Uterus (tissue), 4 donors: ENCODE measurements around the gene NT5DC3. TPM values are rescaled to one million over a fixed set of nuclear protein-coding genes. Genes with fewer than 3 reads are reported as not detected.

ENCODE experiments used
- DNase-seq, 2 donors: peaks; one replicate each; pipeline ENCODE4 v3.0.0-alpha.2; 2019 to 2020
- H3K27ac ChIP-seq, 2 donors: fragments of 200-600 bp; sonication (generic); 1 replicate in 1 of 2; 2 replicates in 1 of 2; pipeline ENCODE4 v1.5.1; 2016 to 2018
- H3K27me3 ChIP-seq, 2 donors: fragments of 200-600 bp; sonication (generic); one replicate each; pipeline ENCODE4 v1.5.1; 2018 to 2019; ENCODE audit warnings: control low read depth in 1 of 2
- H3K36me3 ChIP-seq, 2 donors: fragments of 200-600 bp; sonication (generic); one replicate each; pipeline ENCODE4 v1.5.1; 2019; ENCODE audit warnings: control low read depth in 1 of 2
- H3K4me1 ChIP-seq, 2 donors: fragments of 200-600 bp; sonication (generic); one replicate each; pipeline ENCODE4 v1.5.1; 2018 to 2019; ENCODE audit warnings: control low read depth in 1 of 2
- H3K4me3 ChIP-seq, 2 donors: fragments of 200-600 bp; sonication (generic); 1 replicate in 1 of 2; 2 replicates in 1 of 2; pipeline ENCODE4 v1.5.1; 2018 to 2019; ENCODE audit warnings: mild to moderate bottlenecking in 1 of 2
- H3K9me3 ChIP-seq, 2 donors: fragments of 200-600 bp; sonication (generic); one replicate each; pipeline ENCODE4 v1.5.1; 2019; ENCODE audit warnings: control low read depth in 1 of 2
- POLR2A ChIP-seq, 2 donors: fragments of 450-650 bp; IDR thresholded peaks; one replicate each; pipeline ENCODE4 v1.6.1; 2016; ENCODE audit warnings: antibody characterized with exemption in 2 of 2, mild to moderate bottlenecking in 1 of 2, moderate library complexity in 1 of 2
- intact Hi-C: fragments of 100-400 bp; cut with DNase I; formaldehyde crosslinking; loops from one replicate; pipeline ENCODE4 v1.15.1; 2023; ENCODE audit warnings: low total_unique reads
- total RNA-seq, 4 donors: library from RNA; depleted of rRNA in 3 of 4; stranded (reverse); fragments of >200 nt in 3 of 4; gene quantifications; one replicate each; pipeline versions ENCODE4 v1.1.0 to v1.2.4, GENCODE V29; 2014 to 2023
- TF ChIP-seq, protein P1 (sequence below), 4 experiments: fragments of 200-600 bp in 2 of 4; fragments of 450-650 bp in 2 of 4; sonication (generic) in 2 of 4; IDR thresholded peaks; one replicate each; pipeline ENCODE4 v1.5.1; 2016 to 2019; ENCODE audit warnings: antibody characterized with exemption in 4 of 4, mild to moderate bottlenecking in 2 of 4, moderate library complexity in 1 of 4
- donor health status: DM: yes; HTN: yes; CAD: no.

Gene NT5DC3
- total RNA-seq, 4 donors from 2014 or later = 5.6 to 60.9 (median 15.9) TPM

DNA sequence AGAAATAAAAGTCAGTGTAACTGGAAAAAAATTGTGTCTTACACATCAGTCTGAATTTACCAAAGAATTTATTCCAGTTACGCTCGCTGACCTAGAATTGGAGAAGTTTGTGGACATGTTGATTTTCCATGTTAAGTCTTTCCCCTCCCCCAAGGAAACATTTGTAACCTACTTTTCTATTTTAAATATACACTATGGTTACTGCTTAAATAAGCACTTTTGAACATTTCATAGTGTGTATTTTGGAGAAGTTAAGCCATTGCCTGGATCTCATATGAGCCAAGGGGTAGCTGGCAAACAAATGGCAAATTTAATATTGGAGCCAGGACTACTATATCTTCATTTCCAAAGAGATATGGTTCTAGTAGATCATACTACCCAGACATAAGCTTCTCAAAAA, 42.9 kb upstream of the NT5DC3 start:
- no peak for DNase-seq
- no peaks in the 10 kb centered on the region for H3K9me3 ChIP-seq
- no peaks in the 10 kb centered on the region for H3K36me3 ChIP-seq
- H3K27me3 ChIP-seq = no peaks in the 10 kb centered on the region
- intact Hi-C loops = no loop called here
- TF ChIP-seq, protein P1, sequence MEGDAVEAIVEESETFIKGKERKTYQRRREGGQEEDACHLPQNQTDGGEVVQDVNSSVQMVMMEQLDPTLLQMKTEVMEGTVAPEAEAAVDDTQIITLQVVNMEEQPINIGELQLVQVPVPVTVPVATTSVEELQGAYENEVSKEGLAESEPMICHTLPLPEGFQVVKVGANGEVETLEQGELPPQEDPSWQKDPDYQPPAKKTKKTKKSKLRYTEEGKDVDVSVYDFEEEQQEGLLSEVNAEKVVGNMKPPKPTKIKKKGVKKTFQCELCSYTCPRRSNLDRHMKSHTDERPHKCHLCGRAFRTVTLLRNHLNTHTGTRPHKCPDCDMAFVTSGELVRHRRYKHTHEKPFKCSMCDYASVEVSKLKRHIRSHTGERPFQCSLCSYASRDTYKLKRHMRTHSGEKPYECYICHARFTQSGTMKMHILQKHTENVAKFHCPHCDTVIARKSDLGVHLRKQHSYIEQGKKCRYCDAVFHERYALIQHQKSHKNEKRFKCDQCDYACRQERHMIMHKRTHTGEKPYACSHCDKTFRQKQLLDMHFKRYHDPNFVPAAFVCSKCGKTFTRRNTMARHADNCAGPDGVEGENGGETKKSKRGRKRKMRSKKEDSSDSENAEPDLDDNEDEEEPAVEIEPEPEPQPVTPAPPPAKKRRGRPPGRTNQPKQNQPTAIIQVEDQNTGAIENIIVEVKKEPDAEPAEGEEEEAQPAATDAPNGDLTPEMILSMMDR (IDR thresholded peaks at IDR 0.05) = no peak
- H3K27ac ChIP-seq = no peak overlapping the region
- no peak overlapping the region for H3K4me3 ChIP-seq
- H3K4me1 ChIP-seq = no peaks in the 10 kb centered on the region

DNA sequence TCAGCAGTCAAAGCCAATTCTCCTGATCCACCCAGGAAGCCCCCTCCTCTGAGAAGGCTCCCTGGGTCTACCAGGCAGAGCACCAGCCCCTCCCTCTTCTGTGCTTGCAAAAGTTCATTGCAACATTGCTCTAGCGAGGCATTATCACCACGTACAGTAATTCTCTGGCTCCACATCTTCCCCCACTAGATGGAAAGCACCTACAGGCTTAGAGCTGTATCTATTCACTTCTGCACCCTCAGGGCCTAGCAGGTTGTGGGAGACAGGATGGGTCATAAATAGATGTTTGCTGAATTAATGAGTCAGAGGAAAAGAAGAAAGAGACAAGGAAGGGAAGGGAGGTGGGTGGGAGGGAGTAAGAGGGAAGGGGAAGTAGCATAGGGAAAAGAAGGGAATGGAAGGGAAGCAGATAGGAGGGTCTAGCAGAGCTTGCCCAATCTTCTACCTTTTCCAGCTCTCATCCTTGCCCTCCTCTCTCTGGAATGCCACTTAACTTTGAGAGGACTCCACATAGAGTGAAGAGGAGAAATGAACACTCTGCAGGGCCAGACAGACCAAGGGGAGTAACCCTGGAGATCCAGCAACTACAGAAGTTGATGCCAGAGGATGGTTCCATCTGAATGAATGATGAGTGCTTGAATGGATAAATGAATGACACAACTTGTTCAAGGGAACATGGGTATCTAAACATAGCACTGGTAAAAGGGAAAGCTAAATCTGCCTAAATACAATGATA, 42.0 kb upstream of the NT5DC3 start:
- intact Hi-C loops = no loop called here
- H3K27ac ChIP-seq = no peak overlapping the region

DNA sequence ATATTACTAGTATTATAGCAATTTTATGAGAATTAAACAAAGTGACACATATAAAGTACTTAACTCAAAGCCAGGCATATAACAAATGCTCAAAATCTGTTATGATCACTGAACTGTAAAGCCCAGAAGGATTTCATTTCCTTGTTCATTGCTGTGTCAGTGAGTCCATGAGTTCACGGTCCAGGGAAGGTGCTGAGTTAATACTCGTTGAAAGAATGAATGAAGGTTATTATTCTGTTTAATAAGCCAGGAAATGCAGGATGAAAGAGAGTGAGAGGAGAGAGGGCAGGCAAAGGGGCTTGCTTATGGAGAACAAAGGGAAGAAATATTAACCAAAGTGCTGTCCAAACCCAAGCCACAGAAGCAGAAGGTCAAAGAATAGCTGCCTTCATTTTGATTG, 40.2 kb upstream of the NT5DC3 start:
- Histone ChIP-seq H3K4me3 (no peak overlapping the region), H3K27ac (no peak overlapping the region), H3K36me3 (no peaks in the 10 kb centered on the region), H3K27me3 (no peaks in the 10 kb centered on the region), H3K4me1 (no peaks in the 10 kb centered on the region), H3K9me3 (no peaks in the 10 kb centered on the region)
- intact Hi-C loops = no loop called here
- no peak for TF ChIP-seq POLR2A (IDR thresholded peaks at IDR 0.05)
- TF ChIP-seq, protein P1 (IDR thresholded peaks at IDR 0.05) = no peak
- no peak for DNase-seq

More for the DNA sequence above, 42.0 kb upstream of the NT5DC3 start:
- Histone ChIP-seq H3K4me1 (no peaks in the 10 kb centered on the region), H3K9me3 (no peaks in the 10 kb centered on the region), H3K27me3 (no peaks in the 10 kb centered on the region), H3K4me3 (no peak overlapping the region), H3K36me3 (no peaks in the 10 kb centered on the region)
- no peak for TF ChIP-seq POLR2A (IDR thresholded peaks at IDR 0.05)
- TF ChIP-seq, protein P1 (IDR thresholded peaks at IDR 0.05) = no peak
- no peak for DNase-seq

DNA sequence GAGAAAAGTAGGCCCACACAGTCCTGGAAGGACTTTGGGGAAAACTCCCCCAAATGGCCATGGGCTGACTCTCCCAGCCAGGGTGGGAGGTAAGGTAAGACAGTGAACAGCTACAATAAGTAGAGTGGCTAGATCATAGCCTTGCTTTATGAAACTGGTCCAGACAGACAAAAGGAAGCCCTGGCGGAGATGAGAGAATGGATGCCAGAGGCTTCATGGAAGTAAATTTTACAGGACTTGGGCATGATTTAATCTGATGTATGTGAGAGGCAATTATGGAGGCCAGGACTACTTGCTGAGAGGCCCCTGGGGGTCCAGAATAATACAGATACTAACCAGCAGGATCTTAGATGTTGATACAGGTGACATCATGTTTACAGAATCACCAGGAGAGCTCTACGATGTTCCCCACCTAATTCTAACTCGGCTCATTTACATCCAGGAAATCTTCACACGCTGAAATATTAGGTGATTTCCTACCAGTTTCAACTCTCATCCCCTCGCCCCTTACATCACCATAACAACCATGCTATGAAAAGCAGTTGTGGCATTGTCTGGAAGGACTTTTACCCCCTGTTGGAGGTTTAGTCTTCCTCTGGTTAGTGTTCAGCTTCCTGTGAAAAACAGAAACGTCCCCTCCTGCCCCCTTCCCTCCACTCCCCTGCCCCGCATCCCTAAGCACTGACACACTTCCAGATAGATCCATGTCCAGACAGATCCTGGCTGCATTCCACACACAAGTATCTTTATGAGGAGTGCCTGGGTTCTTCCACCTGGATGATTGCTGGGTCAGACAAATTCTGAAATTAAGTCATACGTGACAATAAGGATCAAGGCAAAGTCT, 39.5 kb upstream of the NT5DC3 start:
- TF ChIP-seq POLR2A (IDR thresholded peaks at IDR 0.05) = no peak
- TF ChIP-seq, protein P1 (IDR thresholded peaks at IDR 0.05) = no peak
- intact Hi-C loops = no loop called here
- no peak overlapping the region for H3K4me3 ChIP-seq

DNA sequence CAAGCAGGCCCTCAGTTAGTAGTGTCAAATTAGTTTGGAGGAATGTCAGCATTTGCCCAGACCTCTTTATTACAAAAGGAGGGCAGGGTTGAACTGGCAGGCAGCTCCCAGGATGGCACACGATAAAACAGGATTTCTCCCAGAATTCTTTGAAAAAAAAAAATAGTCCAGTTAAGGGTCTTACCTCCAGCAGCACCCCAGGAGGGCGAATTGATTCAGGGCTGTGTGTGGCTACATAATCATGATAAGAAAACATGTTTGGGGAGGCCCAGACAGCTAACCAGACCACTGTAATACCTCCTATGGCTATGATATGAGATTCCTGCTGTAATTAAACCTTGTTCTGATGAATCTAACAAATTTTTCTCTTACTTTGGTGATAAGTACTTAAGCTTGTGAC, 38.8 kb upstream of the NT5DC3 start:
- Histone ChIP-seq H3K9me3 (no peaks in the 10 kb centered on the region), H3K27me3 (no peaks in the 10 kb centered on the region), H3K36me3 (no peaks in the 10 kb centered on the region), H3K4me3 (no peak overlapping the region), H3K4me1 (no peaks in the 10 kb centered on the region), H3K27ac (no peak overlapping the region)
- no peak for DNase-seq
- intact Hi-C loops = loop anchor here (10.0 kb wide), 2 partner anchors 45 to 105 kb away; no protein-coding TSS in a partner anchor
- no peak for TF ChIP-seq POLR2A (IDR thresholded peaks at IDR 0.05)
- TF ChIP-seq, protein P1 (IDR thresholded peaks at IDR 0.05) = no peak

More for the DNA sequence above, 39.5 kb upstream of the NT5DC3 start:
- no peaks in the 10 kb centered on the region for H3K36me3 ChIP-seq
- H3K9me3 ChIP-seq = no peaks in the 10 kb centered on the region
- no peak for DNase-seq
- no peak overlapping the region for H3K27ac ChIP-seq
- no peaks in the 10 kb centered on the region for H3K27me3 ChIP-seq
- no peaks in the 10 kb centered on the region for H3K4me1 ChIP-seq
